CD4-positive, alpha-beta T cell treated with Interleukin-4 for 1 hour (primary cell): ENCODE data around the gene CDK7.
"Not testable (repeated sequence)": the region's sequence is repeated elsewhere in the genome, so short reads cannot be mapped to it uniquely, and the experiment has no call there.

Source experiments
- DNase-seq, 2 donors: peaks; one replicate each; pipeline ENCODE4 v3.0.0-alpha.2; 2020 to 2022

The CDK7 gene

GRCh38 chr5:69238760-69239251, 4.1 kb downstream of the CDK7 start:
- DNase-seq: no peak

DNA sequence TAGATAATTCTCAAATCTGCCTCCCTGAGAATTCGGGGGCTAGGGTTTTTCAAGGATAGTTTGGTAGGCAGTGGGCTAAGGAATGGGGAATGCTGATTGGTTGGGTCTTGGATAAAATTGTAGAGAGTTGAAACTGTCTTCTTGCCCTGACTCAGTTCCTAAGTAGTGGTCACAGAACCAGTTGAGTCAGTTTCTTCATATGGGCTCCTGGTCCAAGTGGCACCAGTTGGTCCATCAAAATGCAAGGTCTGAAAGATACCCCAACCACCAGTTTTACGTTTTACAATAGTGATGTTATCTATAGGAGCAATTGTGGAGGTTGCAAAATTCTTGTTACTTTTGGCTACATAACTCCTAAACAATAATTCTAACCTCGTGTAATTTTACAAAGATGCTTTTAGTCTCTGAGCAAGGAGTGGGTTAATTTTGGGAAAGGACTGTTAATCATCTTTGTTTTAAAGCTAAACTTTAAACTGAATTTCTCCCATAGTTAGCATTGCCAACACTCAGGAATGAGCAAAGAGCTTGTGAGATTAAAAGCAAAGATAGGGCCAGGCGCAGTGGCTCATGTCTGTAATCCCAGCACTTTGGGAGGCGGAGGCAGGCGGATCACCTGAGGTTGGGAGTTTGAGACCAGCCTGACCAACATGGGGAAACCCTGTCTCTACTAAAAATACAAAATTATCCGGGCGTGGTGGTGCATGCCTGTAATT, 7.7 kb downstream of the CDK7 start:
- DNase-seq: no peak

GRCh38 chr5:69245031-69245430, 10.3 kb downstream of the CDK7 start:
- DNase-seq: no peak

- DNase-seq: no peak
These were observed 13.3 kb downstream of the CDK7 start for GRCh38 chr5:69248019-69248418.

DNA sequence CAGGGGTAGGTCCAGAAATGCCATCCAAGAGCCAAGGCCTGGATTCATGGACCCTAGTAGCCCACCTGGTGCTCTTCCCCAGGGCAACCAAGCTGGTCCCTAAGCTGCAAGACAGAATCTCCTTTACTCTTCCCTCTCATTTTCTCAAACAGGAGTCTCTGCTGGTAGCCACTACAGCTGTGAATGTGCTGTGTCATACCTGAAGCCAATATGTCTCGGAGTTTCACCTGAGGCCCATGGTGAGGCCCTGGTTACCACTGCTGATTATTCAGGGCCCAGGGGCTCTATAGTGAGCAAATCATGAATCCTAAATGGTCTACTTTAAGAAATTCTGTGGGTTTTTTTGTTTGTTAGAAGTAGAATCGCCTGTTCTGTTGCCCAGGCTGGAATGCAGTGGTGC, 15.9 kb downstream of the CDK7 start:
- no peak for DNase-seq

- DNase-seq: no peak
These were observed 17.8 kb downstream of the CDK7 start for GRCh38 chr5:69252437-69252836.

DNA sequence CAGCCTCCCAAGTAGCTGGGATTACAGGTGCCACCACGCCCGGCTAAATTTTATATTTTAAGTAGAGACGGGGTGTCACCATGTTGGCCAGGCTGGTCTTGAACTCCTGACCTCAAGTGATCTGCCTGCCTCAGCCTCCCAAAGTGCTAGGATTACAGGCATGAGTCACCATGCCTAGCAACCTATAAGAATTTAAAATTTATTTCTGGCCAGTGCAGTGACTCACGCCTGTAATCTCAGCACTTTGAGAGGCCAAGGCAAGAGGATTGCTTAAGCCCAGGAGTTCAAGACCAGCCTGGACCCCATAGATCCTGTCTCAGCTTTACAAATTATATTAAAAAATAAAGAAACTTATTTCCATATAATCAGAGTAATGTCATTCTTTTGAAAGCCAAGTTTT, 21.3 kb downstream of the CDK7 start:
- DNase-seq: not testable (repeated sequence)

- DNase-seq: no peak
These were observed 22.9 kb downstream of the CDK7 start for GRCh38 chr5:69257577-69257976.

GRCh38 chr5:69261034-69261433, 26.3 kb downstream of the CDK7 start:
- no peak for DNase-seq

DNA sequence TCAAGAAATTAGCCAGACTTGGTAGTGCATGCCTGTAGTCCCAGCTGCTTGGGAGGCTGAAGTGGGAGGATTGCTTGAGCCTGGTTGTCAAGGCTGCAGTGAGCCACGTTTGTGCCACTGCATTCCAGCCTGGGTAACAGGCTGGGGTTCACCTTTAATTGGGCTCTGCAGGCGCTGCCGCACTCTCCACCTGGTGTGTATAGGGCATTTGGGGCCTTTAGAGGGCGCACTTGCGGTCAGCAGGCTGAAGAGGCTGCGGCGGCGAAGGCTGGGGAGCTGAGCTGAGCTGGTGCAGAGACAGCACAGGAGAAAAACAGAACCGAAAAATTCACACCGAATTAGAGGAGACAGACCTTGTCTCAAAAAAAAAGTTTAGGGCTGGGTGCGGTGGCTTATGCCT, 31.2 kb downstream of the CDK7 start:
- no peak for DNase-seq

DNA sequence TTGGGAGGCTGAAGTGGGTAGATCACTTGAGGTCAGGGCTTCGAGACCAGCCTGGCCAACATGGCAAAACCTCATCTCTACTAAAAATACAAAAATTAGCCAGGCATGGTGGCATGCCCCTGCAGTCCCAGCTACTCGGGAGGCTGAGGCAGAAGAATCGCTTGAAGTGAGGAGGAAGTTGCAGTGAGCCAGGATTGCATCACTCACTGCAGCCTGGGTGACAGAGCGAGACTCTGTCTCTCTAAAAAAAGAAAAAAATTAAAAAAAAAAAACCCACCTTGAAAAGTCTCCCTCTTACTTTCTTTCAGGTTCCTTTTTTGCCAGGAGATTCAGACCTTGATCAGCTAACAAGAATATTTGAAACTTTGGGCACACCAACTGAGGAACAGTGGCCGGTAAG, 34.2 kb downstream of the CDK7 start:
- DNase-seq: no peak

DNA sequence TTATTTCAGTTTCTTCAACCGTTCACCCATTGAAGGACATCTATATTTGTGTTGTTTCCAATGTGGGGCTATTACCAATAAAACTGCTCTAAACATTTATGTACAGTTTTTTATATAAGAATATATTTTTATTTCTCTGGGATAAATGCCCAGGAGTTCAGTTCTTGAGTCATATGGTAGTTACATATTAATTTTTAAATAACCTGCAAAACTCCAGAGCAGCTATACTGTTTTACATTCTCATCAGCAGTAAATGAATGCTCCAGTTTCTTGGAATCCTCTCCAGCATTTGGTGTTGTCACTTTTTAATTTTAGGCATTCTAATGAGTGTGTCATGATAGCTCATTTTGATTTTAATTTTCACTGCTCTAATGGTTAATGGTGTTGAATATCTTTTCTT, 36.2 kb downstream of the CDK7 start:
- DNase-seq: no peak

GRCh38 chr5:69271376-69271775, 36.7 kb downstream of the CDK7 start:
- no peak for DNase-seq

DNA sequence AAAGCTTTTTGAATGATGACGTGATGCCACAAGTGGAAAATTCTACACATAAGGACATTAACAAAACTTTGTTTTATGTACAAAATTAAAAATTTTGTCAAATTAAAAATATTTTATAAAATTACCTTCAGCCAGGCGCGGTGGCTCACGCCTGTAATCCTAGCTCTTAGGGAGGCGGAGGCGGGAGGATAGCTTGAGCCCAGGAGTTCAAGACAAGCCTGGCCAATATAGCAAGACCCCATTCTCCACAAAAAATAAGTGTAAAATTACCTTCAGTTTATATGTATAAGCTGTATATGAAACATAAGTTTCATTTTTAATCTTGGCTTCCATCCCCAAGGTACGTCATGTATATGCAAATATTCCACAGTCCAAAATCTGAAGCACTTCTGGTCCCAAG, 40.9 kb downstream of the CDK7 start:
- no peak for DNase-seq

DNA sequence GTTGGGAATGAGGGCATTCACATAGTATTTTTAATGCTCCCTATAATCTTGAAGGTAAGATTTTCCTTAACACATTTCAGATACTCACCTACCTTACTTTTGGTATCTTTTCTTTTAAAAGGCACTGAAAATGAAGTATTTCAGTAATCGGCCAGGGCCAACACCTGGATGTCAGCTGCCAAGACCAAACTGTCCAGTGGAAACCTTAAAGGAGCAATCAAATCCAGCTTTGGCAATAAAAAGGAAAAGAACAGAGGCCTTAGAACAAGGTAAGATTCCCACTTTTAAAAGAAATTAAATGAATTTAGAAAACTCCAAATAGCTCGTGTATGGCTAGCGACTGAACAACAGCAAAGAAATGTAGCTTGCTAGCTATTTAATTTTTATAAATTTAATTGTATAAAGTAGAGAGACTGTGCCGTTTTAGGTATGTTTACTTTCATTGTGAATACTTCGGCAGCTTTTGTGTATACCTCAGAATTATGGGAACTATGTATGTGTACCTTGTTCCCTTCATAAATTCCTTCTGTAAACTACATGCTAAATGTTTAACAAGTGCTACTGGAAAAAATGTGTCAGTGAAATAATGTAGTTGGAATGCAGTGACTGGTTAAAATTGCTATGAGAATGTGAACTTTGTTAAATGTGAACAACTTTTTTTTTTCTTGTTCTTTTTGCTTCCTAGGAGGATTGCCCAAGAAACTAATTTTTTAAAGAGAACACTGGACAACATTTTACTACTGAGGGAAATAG, 41.9 kb downstream of the CDK7 start:
- DNase-seq: no peak

DNA sequence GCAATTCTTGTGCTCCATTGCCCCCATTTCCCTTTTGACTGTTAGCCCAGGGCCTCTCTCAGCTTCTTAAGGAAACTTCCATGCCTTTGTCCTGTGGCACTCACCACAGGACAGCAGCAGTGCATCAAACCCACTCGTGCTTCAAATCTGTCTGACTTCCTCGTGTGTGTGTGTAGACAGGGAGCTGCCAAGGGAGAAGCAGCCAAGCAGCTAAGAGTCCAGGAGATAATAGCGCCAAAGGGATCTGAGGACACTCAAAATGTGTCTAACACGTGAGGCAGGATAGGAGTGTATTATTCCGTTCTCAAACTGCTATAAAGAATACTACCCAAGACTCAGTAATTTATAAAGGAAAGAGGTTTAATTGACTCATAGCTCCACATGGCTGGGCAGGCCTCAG, 44.8 kb downstream of the CDK7 start:
- DNase-seq: no peak

DNA sequence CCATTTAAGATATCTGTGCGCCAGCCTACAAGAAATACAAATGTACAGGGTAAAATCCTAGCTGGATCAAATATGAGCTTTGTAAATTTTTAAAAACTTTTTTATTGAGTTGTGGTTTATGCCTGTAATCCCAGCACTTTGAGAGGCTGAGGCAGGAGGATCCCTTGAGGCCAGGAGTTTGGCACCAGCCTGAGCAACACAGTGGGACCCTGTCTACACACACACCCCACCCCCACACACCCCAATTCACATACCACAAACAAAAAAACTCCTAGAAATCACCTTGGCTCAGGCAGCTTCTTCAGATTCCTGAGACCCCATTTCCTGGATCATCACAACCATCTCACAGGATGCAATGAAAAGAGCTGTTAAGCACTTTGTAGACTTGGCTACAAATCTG, 46.4 kb downstream of the CDK7 start:
- DNase-seq: no peak

DNA sequence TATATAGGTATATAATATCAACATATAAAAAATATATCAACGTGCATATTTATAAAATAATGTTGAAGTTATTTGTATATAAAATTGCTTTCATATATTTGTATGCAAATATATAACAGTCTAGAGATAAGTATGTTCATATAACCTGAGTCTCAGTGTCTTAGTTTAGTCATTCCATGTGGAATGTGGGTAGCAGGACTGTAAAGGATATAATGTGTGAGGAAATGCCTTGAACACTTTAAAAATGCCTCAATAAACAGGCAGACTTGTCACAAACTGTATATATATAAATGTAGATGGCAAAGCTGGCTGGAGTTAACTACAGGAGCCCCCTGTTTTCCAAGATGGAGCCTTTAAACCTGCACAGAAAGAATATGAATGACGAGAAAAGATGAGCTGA, 49.5 kb downstream of the CDK7 start:
- no peak for DNase-seq

DNA sequence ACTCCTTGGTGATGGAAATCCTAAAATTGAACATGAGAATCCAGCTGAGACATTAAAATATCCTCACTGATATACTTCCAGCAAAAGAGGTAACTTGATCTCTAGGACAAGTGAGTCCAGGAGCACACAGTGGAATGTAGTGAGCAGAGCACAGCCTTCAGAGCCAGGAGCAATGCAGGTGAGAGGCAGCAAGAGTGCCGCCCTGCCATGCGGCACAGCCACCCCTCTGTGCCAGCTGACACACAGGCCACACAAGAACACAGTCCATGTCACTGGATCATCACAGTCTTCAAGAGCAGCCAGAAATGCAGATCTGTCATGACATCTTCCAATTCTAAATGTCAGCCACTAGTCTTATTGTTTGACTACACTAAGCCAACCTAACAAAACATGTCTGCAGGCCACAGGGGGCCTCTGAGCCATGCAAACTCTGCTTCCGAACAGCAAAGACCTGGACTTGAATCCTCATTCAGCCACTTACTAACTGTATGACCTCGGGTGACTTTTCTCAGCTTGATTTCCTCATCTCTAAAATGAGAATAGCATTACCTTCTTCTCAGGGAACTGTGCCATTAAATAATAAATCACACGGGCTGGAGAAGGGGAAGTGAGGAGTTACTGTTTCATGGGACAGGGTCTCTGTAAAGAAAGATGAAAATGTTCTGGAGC, 50.9 kb downstream of the CDK7 start:
- DNase-seq: no peak

DNA sequence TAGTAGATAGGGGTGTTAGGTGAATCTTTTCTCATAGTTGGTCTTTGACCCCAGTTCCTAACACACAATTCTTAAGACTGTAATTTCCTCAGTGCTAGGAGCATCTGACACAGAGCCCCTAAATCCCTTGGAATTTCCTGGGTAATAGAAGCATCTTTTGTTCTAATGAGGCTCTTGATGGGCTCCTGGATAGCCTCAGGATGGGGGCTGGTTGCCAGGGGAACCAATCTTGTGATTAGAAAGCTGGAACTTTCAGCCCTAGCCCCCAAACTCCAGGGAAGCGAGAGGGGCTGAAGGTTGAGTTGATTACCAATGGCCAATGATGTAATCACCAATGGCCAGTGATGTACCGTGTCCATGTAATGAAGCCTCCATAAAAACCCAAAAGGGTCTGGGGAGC, 53.4 kb downstream of the CDK7 start:
- DNase-seq: no peak

GRCh38 chr5:69288688-69289087, 54.0 kb downstream of the CDK7 start:
- DNase-seq: no peak

- DNase-seq: no peak
These were observed 57.6 kb downstream of the CDK7 start for GRCh38 chr5:69292306-69292705.

DNA sequence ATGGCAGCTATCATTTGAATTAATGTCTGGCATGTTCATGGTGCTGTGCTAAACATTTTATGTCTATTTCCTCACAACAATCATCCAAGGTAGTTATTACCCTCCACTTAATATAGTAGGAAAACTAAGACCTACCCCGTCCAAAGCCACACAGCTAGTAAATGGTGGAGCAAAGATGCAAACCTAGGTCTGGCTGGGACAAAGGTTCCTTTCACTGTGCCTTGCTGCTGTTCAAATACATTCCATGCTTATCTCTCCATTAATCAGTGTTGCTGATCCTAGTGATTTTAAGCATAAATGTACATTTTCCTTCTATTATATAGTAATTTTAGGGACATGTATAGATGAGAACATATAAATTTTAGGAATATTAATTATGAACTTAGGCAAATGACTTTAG, 59.2 kb downstream of the CDK7 start:
- no peak for DNase-seq
